Stimulated activated CD4-positive, alpha-beta T cell treated with anti-CD3 and anti-CD28 coated beads, Interleukin-15, amount 100 ng/mL, for 1 hour (primary cell): ENCODE results near the gene IGFBP6.

Experiments used
- DNase-seq, 2 donors: peaks; one replicate each; pipeline ENCODE4 v3.0.0-alpha.2; 2020; ENCODE audit warnings: low read depth in 1 of 2, low spot score in 1 of 2

IGFBP6 gene, protein sequence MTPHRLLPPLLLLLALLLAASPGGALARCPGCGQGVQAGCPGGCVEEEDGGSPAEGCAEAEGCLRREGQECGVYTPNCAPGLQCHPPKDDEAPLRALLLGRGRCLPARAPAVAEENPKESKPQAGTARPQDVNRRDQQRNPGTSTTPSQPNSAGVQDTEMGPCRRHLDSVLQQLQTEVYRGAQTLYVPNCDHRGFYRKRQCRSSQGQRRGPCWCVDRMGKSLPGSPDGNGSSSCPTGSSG

DNA sequence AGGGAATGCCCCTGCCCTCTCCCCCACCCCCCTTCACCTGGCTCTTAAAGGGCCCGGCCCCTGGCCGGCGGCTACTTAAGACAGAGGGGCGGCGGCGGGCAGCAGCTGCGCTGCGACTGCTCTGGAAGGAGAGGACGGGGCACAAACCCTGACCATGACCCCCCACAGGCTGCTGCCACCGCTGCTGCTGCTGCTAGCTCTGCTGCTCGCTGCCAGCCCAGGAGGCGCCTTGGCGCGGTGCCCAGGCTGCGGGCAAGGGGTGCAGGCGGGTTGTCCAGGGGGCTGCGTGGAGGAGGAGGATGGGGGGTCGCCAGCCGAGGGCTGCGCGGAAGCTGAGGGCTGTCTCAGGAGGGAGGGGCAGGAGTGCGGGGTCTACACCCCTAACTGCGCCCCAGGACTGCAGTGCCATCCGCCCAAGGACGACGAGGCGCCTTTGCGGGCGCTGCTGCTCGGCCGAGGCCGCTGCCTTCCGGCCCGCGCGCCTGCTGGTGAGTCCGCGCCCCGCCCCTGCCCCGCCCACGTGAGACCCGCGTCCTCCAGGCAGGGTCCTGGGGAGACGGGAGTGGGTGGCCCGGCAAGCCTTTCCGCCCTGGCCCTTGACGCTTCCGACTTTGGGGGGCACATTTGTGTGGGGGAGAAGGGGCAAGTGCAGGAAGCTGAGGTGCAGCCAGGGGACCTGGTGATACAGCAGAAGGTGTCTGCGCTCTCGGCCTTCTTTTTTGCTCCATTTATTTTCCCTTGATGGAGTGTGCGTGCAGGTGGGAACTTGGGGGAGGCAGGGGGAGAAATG lies at the start of gene IGFBP6:
IGFBP6 (plus strand) TSS at position 104 of the 790 bp plus-strand sequence; CDS start at position 155, 51 bp downstream.
- DNase-seq: peak; percentile 11 to 37

DNA sequence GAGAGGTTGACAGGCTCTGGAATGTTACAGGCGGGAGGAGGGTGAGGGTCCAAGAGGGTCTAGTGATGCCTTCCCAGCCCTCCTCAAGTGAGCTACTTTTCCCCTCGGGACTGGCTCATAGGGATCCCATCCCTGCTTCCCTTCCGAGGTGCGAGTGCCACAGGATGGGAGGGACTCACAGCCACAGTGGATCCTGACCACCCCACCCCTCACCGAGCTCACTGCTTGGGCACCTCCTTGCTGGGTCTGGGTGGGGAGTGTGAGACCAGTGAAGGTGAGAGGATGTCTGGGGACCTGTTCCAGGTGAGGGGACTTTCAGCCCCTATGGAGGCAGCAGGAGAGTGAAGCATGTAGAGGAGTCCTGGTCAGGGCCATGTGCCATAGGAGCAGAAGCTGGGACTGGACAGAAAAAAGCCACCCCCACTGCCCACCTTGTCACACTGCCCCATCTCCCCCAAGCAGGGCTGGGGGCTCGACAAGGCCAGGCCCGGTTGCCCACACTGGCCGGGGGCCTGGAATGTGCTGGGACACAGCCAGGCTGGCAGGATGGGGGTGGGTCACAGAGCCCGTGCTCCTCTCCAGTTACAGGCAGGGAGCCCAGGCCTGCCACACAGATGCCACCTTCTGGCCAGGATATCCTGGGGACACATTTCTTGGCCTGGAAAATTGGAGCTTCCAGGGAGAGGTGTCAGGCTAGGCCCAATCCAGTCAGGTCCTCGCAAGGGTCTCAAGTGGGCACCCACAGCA lies 49.3 kb upstream of the IGFBP6 start:
- no peak for DNase-seq

- no peak for DNase-seq
Observed at GRCh38 chr12:53048780-53049401, 48.6 kb upstream of the IGFBP6 start.

- DNase-seq: no peak
Observed at GRCh38 chr12:53049571-53050318, 47.7 kb upstream of the IGFBP6 start, which contains the start of gene TNS2. TNS2 (plus strand) TSS chr12:53050065; CDS start chr12:53050186, 121 bp downstream.

DNA sequence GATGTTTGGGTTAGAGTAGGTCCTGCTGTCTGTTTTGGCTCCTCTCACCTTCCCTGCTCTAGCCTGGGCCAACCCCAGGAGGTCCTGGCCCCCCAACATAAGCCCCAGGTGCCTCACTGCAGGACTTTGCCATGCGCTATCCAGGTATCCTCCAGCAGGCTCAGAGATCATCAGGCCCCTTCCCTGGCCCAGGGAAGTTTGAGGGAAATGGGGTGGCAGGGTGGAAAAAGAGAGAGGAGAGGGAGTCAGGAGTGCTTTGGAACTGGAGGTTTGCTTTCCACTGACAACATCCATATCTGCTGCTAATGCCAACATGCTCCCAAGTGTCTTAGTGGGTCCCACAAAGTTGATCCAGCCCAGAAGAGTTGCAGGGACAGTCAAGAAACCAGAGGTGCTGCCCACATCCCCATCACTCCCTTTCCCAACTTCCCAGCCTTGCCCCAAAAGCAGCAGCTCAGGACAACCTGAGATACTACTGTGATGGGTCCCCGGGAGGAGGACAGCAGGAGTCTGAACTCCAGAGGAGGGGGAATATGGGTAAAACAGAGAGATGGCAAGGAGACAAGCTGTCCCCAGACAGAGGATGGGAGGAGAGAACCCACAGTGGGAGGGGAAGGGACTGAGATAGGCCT lies 46.9 kb upstream of the IGFBP6 start:
- no peak for DNase-seq

GRCh38 chr12:53051058-53051880 lies 46.2 kb upstream of the IGFBP6 start:
- DNase-seq: no peak

GRCh38 chr12:53051881-53052412 lies 45.5 kb upstream of the IGFBP6 start:
- DNase-seq: no peak

- DNase-seq: no peak
Observed at GRCh38 chr12:53052419-53053217, 44.8 kb upstream of the IGFBP6 start.

GRCh38 chr12:53053218-53054111 lies 44.0 kb upstream of the IGFBP6 start:
- DNase-seq: peak; percentile 25 to 28

DNA sequence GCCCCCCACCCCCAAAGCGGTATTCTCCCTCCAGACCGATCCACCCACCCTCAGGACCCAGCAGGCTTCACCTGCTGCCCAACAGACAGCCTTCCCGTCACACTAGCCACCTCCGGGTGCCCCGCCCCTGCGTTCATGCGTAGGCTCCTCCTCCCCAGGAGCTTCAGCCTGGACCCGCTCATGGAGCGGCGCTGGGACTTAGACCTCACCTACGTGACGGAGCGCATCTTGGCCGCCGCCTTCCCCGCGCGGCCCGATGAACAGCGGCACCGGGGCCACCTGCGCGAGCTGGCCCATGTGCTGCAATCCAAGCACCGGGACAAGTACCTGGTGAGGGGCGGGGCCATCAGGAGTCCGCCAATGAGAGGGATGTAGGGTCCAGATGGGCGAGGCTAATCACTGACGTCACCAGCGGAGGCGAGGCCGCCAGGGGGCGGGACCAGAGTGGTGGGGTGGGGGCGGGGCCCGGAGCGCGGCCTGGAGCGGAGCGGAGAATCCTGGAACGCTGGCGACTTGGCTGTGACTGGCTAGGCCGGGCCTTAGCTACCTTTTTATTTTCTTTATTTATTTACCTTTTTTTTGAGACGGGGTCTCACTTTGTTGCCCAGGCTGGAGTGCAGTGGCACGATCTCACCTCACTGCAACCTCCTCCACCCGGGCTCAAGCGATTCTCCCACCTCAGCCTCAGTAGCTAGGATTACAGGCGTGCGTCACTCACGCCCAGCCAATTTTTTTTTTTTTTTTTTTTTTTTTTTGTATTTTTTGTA lies 43.2 kb upstream of the IGFBP6 start:
- peak; percentile 85 for DNase-seq

DNA sequence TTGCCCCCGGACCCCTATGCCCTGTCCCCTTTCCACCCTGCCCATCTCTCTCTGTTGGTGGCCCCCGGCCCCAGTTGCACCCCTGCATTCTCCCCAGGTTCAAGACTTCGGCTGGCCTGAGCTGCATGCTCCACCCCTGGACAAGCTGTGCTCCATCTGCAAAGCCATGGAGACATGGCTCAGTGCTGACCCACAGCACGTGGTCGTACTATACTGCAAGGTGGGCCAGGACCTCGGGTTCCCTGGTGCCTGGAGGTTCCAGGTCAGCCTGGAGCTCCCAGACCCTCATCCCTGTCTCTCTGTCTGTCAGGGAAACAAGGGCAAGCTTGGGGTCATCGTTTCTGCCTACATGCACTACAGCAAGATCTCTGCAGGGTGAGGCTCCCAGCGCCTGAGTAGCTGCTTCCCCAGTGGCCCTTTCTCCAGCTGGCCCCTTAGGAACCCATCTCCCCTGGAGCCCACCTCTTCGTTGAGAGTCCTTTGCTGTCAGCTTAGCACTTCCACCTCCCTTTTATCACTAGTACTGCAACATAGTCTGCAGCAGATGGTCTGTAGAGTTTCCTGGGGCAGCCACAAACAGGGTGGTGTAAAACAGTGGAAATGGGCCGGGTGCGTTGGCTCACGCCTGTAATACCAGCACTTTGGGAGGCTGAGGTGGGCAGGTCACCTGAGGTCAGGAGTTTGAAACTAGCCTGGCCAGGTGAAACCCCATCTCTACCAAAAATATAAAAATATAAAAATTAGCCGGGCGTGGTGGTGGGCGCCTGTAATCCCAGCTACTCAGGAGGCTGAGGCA lies 41.8 kb upstream of the IGFBP6 start:
- no peak for DNase-seq

DNA sequence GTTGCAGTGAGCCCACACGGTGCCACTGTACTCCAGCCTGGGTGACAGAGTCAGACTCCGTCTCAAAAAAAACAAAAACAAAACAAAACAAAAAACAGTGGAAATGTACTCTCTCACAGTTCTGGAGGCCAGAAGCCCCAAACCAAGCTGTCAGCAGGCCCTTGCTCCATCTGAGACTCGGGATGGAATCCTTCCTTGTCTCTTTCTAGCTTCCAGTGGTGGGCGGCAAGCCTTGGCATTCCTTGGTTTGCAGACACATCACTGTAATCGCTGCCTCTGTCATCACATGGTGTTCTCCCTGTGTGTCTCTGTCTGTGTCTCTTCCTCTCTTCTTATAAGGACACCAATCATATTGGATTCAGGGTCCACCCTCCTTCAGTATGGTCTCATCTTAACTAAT lies 41.2 kb upstream of the IGFBP6 start:
- DNase-seq: no peak

DNA sequence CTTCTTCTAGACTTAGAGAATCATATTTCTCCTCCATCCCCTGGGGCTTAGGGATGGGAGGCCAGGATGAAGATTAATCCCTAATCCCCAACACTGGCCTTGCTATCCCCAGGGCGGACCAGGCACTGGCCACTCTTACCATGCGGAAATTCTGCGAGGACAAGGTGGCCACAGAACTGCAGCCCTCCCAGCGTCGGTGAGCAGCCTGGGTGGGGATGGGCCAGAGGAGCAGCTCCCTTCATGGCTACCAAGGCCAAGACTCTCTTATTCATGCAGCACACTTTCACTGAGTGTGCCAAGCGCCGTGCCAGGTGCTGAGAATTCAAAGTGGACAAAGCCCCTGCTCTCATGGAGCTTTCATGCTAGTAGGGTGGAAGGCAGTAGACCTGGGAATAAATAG lies 40.6 kb upstream of the IGFBP6 start:
- no peak for DNase-seq

- DNase-seq: no peak
Observed at GRCh38 chr12:53057816-53058500, 39.5 kb upstream of the IGFBP6 start.
